ENCODE measurements around the gene ZSCAN26.

The ZSCAN26 gene

GRCh38 chr6:28245206-28245941, 21.6 kb upstream of the ZSCAN26 start:
- no peaks in the 10 kb centered on the region for H3K9me3 Mint-ChIP-seq
- H3K4me1 Mint-ChIP-seq (ENCODE audit: low read depth): peaks cover 4% of the 10 kb centered on the region
- H3K27me3 Mint-ChIP-seq (ENCODE audit: low read depth): no peaks in the 10 kb centered on the region
- H3K27ac Mint-ChIP-seq: no peak overlapping the region
- H3K4me3 Mint-ChIP-seq: no peak overlapping the region
- DNase-seq (ENCODE audit: low spot score): no peak
- peaks cover 42% of the 10 kb centered on the region for H3K36me3 Mint-ChIP-seq (ENCODE audit: low read depth)

GRCh38 chr6:28248916-28249315, 18.0 kb upstream of the ZSCAN26 start:
- peaks cover 50% of the 10 kb centered on the region for H3K36me3 Mint-ChIP-seq (ENCODE audit: low read depth)
- no peak overlapping the region for H3K27ac Mint-ChIP-seq
- no peak for DNase-seq (ENCODE audit: low spot score)
- H3K4me1 Mint-ChIP-seq (ENCODE audit: low read depth): peaks cover 24% of the 10 kb centered on the region
- H3K4me3 Mint-ChIP-seq: no peak overlapping the region
- no peaks in the 10 kb centered on the region for H3K27me3 Mint-ChIP-seq (ENCODE audit: low read depth)
- peaks cover 6% of the 10 kb centered on the region for H3K9me3 Mint-ChIP-seq

- Mint-ChIP-seq H3K9me3 (peaks cover 6% of the 10 kb centered on the region), H3K27me3 (ENCODE audit: low read depth) (no peaks in the 10 kb centered on the region), H3K27ac (no peak overlapping the region), H3K4me1 (ENCODE audit: low read depth) (peaks cover 24% of the 10 kb centered on the region), H3K4me3 (peak overlapping the region; percentile 81), H3K36me3 (ENCODE audit: low read depth) (peaks cover 36% of the 10 kb centered on the region)
- no peak for DNase-seq (ENCODE audit: low spot score)
Measured at GRCh38 chr6:28250747-28251146, 16.2 kb upstream of the ZSCAN26 start.

- Mint-ChIP-seq H3K4me3 (peak overlapping the region; percentile 99), H3K27ac (peak overlapping the region; percentile 83), H3K27me3 (ENCODE audit: low read depth) (no peaks in the 10 kb centered on the region), H3K9me3 (peaks cover 6% of the 10 kb centered on the region), H3K36me3 (ENCODE audit: low read depth) (peaks cover 27% of the 10 kb centered on the region), H3K4me1 (ENCODE audit: low read depth) (peaks cover 24% of the 10 kb centered on the region)
- peak; percentile 20 for DNase-seq (ENCODE audit: low spot score)
Measured at GRCh38 chr6:28251661-28252008, 15.3 kb upstream of the ZSCAN26 start.

- H3K4me1 Mint-ChIP-seq (ENCODE audit: low read depth): peaks cover 24% of the 10 kb centered on the region
- H3K9me3 Mint-ChIP-seq: peaks cover 6% of the 10 kb centered on the region
- H3K27ac Mint-ChIP-seq: peak within 1 kb of the TSS; percentile 86
- H3K27me3 Mint-ChIP-seq (ENCODE audit: low read depth): no peaks in the 10 kb centered on the region
- peak within 1 kb of the TSS; percentile 99 for H3K4me3 Mint-ChIP-seq
- DNase-seq (ENCODE audit: low spot score): peak; percentile 70
- H3K36me3 Mint-ChIP-seq (ENCODE audit: low read depth): peaks cover 26% of the 10 kb centered on the region
Measured at GRCh38 chr6:28252009-28252975, 14.7 kb upstream of the ZSCAN26 start, which contains the start of gene ZKSCAN4. TSS of gene ZKSCAN4 (minus strand) at chr6:28252269. CDS start at chr6:28251980, 289 bp downstream.

- H3K4me3 Mint-ChIP-seq: no peak overlapping the region
- no peaks in the 10 kb centered on the region for H3K27me3 Mint-ChIP-seq (ENCODE audit: low read depth)
- H3K4me1 Mint-ChIP-seq (ENCODE audit: low read depth): peaks cover 28% of the 10 kb centered on the region
- DNase-seq (ENCODE audit: low spot score): no peak
- peaks cover 15% of the 10 kb centered on the region for H3K9me3 Mint-ChIP-seq
- H3K27ac Mint-ChIP-seq: no peak overlapping the region
- H3K36me3 Mint-ChIP-seq (ENCODE audit: low read depth): peaks cover 22% of the 10 kb centered on the region
Measured at GRCh38 chr6:28254121-28254519, 12.8 kb upstream of the ZSCAN26 start.

- peaks cover 3% of the 10 kb centered on the region for H3K27me3 Mint-ChIP-seq (ENCODE audit: low read depth)
- H3K4me1 Mint-ChIP-seq (ENCODE audit: low read depth): peaks cover 12% of the 10 kb centered on the region
- DNase-seq (ENCODE audit: low spot score): no peak
- H3K36me3 Mint-ChIP-seq (ENCODE audit: low read depth): peaks cover 12% of the 10 kb centered on the region
- no peak overlapping the region for H3K27ac Mint-ChIP-seq
- no peak overlapping the region for H3K4me3 Mint-ChIP-seq
- H3K9me3 Mint-ChIP-seq: peaks cover 15% of the 10 kb centered on the region
Measured at GRCh38 chr6:28257042-28257441, 9.9 kb upstream of the ZSCAN26 start.

- Mint-ChIP-seq H3K4me1 (ENCODE audit: low read depth) (peaks cover 4% of the 10 kb centered on the region), H3K9me3 (peaks cover 9% of the 10 kb centered on the region), H3K27me3 (ENCODE audit: low read depth) (peaks cover 12% of the 10 kb centered on the region), H3K4me3 (peak within 1 kb of the TSS; percentile 13), H3K27ac (no peak within 1 kb of the TSS), H3K36me3 (ENCODE audit: low read depth) (peaks cover 8% of the 10 kb centered on the region)
- DNase-seq (ENCODE audit: low spot score): peak; percentile 45
Measured at GRCh38 chr6:28258877-28259777, 7.8 kb upstream of the ZSCAN26 start, which contains the start of gene NKAPL. TSS of gene NKAPL (plus strand) at chr6:28259297. CDS start at chr6:28259372, 75 bp downstream.

- no peak overlapping the region for H3K4me3 Mint-ChIP-seq
- no peak overlapping the region for H3K27ac Mint-ChIP-seq
- H3K27me3 Mint-ChIP-seq (ENCODE audit: low read depth): peaks cover 17% of the 10 kb centered on the region
- H3K4me1 Mint-ChIP-seq (ENCODE audit: low read depth): peaks cover 15% of the 10 kb centered on the region
- no peak for DNase-seq (ENCODE audit: low spot score)
- H3K36me3 Mint-ChIP-seq (ENCODE audit: low read depth): peaks cover 1% of the 10 kb centered on the region
- H3K9me3 Mint-ChIP-seq: peaks cover under 1% of the 10 kb centered on the region
Measured at GRCh38 chr6:28263922-28264321, 3.0 kb upstream of the ZSCAN26 start.

GRCh38 chr6:28264834-28265401, 2.0 kb upstream of the ZSCAN26 start:
- Mint-ChIP-seq H3K27ac (no peak overlapping the region), H3K4me3 (no peak overlapping the region)

GRCh38 chr6:28266563-28266961, 381 bp upstream of the ZSCAN26 start:
- H3K27me3 Mint-ChIP-seq (ENCODE audit: low read depth): peaks cover 15% of the 10 kb centered on the region
- no peak overlapping the region for H3K27ac Mint-ChIP-seq
- H3K4me3 Mint-ChIP-seq: no peak overlapping the region
- H3K9me3 Mint-ChIP-seq: no peaks in the 10 kb centered on the region
- H3K4me1 Mint-ChIP-seq (ENCODE audit: low read depth): peaks cover 19% of the 10 kb centered on the region
- DNase-seq (ENCODE audit: low spot score): no peak
- H3K36me3 Mint-ChIP-seq (ENCODE audit: low read depth): no peaks in the 10 kb centered on the region

More at GRCh38 chr6:28264834-28265401, 2.0 kb upstream of the ZSCAN26 start:
- Mint-ChIP-seq H3K36me3 (ENCODE audit: low read depth) (no peaks in the 10 kb centered on the region), H3K4me1 (ENCODE audit: low read depth) (peaks cover 17% of the 10 kb centered on the region), H3K9me3 (no peaks in the 10 kb centered on the region), H3K27me3 (ENCODE audit: low read depth) (peaks cover 17% of the 10 kb centered on the region)
- no peak for DNase-seq (ENCODE audit: low spot score)

- Mint-ChIP-seq H3K36me3 (ENCODE audit: low read depth) (peaks cover under 1% of the 10 kb centered on the region), H3K27me3 (ENCODE audit: low read depth) (peaks cover 12% of the 10 kb centered on the region), H3K9me3 (no peaks in the 10 kb centered on the region), H3K27ac (no peak overlapping the region), H3K4me3 (no peak overlapping the region), H3K4me1 (ENCODE audit: low read depth) (peaks cover 19% of the 10 kb centered on the region)
- DNase-seq (ENCODE audit: low spot score): no peak
Measured at GRCh38 chr6:28267695-28268059, 734 bp downstream of the ZSCAN26 start.

GRCh38 chr6:28269492-28269891, 2.5 kb downstream of the ZSCAN26 start:
- Mint-ChIP-seq H3K4me1 (ENCODE audit: low read depth) (peaks cover 15% of the 10 kb centered on the region), H3K27me3 (ENCODE audit: low read depth) (peaks cover 2% of the 10 kb centered on the region), H3K36me3 (ENCODE audit: low read depth) (peaks cover 8% of the 10 kb centered on the region), H3K4me3 (no peak overlapping the region), H3K9me3 (no peaks in the 10 kb centered on the region), H3K27ac (no peak overlapping the region)
- no peak for DNase-seq (ENCODE audit: low spot score)
